Loucy (cell line): ENCODE measurements around the gene CSF1.

Experiments used
- EZH2phosphoT487 ChIP-seq: fragments of 200-600 bp; IDR thresholded peaks from 2 replicates; pipeline ENCODE4 v1.6.1; 2018; ENCODE audit warnings: antibody characterized with exemption, mild to moderate bottlenecking, moderate library complexity, borderline replicate concordance
- TF ChIP-seq, protein P1 (sequence below): fragments of 200-600 bp; sonication (generic); conservative IDR thresholded peaks from 2 replicates; pipeline ENCODE4 v1.5.1; 2014; ENCODE audit warnings: mild to moderate bottlenecking, antibody characterized with exemption, low read length

DNA sequence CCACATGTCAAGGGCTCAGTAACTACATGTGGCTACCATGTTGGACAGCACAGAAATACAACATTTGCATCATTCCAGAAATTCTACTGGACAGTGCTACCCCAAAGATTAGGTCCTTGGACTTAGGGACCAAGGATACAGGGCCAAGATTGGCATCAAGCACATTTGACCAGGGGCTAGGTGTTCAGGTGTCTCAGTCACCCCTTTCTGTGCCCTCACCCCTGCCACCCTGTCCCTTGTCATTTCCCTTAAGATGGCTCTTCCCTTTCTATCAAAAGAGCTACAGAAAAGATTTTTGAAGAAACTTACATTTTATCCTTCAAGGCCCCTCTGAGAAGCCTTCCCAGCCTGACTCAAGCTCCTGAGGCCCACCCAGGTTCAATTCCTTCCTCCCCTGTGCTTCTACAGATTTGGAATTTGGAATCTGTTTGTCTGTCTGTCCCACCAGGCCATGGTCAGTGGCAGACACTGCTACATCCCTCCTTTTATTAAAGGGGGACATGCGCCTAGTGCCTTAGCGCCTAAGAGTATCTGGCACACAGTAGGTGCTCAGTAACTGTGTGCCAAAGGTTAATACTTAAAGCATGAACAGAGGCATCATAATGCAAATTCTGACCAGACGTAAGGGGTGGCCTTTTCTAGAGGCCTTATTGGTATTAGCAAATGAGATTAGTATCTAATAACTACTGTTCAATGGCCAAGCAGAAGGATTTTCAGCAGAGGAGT, 21.4 kb downstream of the CSF1 start:
- TF ChIP-seq, protein P1, sequence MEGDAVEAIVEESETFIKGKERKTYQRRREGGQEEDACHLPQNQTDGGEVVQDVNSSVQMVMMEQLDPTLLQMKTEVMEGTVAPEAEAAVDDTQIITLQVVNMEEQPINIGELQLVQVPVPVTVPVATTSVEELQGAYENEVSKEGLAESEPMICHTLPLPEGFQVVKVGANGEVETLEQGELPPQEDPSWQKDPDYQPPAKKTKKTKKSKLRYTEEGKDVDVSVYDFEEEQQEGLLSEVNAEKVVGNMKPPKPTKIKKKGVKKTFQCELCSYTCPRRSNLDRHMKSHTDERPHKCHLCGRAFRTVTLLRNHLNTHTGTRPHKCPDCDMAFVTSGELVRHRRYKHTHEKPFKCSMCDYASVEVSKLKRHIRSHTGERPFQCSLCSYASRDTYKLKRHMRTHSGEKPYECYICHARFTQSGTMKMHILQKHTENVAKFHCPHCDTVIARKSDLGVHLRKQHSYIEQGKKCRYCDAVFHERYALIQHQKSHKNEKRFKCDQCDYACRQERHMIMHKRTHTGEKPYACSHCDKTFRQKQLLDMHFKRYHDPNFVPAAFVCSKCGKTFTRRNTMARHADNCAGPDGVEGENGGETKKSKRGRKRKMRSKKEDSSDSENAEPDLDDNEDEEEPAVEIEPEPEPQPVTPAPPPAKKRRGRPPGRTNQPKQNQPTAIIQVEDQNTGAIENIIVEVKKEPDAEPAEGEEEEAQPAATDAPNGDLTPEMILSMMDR = no peak
- TF ChIP-seq EZH2phosphoT487 = no peak
